ENCODE data around the gene SLC35C1.

GRCh38 chr11:45805305-45806071 lies 539 bp downstream of the SLC35C1 start:
- TF ChIP-seq CTCF (IDR thresholded peaks at IDR 0.05), result no peak
- no peak for TF ChIP-seq POLR2A (IDR thresholded peaks at IDR 0.05)

All from uterus (tissue), 2 donors.